HG02798 (cell line): ENCODE data around the gene DLAT.
"Not testable (repeated sequence)": the region's sequence is repeated elsewhere in the genome, so short reads cannot be mapped to it uniquely, and the experiment has no call there.

Experiments used
- ATAC-seq: cut with Tn5 transposase; IDR thresholded peaks from one replicate; pipeline ENCODE4 v1.9.1; 2021; ENCODE audit warnings: mild to moderate bottlenecking; ENCODE audit not compliant: unreplicated experiment, poor library complexity

DLAT gene

DNA sequence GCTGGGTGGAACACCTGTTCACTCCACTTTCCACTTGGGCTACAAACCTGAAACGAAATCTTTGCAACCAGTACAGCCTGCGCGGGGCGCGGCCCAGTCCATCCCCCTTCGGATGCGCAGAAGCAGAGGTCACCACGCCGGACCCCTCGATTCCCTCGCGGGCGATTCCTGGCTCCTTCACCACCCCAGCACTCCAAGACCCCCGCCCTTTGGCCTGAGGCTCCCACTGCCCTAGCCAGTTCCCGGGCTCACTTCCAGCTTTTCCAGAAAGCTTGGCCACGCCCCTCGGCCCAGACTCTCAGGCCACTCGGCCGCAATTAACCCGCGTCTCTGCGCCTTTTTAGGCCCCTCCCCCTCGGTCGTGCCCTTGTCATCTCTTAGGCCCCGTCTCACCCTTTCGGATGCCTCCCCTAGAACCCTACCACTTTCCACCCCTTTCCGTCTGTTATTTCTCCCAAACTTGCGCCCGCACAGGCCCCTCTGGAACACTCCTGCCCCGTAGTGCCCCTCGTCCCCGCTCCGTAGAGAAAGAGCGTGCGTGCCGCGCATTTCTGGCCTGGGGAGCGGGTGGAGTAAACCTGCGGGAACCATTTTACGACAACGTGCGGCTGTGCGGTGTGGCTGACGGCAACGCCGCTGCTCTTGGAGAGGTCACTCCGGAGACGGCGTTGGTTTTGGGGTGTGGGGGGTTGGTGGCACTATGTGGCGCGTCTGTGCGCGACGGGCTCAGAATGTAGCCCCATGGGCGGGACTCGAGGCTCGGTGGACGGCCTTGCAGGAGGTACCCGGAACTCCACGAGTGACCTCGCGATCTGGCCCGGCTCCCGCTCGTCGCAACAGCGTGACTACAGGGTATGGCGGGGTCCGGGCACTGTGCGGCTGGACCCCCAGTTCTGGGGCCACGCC lies at the start of gene DLAT:
Gene DLAT, plus strand, starts transcription at position 636 of the 906 bp plus-strand sequence. Its CDS starts 65 bp downstream, at position 701.
- peak; percentile 85 for ATAC-seq

DNA sequence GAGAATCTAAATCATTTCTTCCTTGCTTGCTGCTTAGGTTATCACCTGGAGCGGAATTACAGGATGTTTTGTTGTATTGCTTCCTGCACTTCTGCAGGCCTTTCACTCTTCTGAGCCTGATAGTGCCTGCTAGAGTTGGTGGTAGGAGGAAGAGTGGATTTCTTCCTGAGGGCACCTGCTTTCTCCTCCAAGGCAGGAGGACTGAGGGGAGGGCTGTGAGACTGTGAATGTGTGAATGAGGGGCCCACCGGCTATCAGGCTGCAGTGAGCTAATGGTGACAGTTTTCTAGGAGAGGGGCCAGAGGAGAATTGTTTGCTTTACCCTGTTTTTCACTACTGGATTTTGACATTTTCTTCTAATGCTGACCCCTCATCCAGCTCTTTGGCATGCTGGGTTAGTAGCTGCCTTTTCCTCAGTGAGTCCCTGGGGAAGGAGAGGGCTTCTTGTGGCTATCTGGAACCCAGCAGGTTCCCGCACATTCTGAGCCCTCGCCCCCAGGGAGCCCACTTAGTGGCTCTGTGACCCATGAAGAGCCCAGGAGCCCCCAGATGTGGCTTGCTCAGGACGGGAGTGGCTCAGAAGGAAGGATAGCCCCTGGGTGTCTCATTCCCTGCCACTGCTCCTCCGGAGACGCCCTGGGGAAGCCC lies 49.0 kb upstream of the DLAT start:
- no peak for ATAC-seq

DNA sequence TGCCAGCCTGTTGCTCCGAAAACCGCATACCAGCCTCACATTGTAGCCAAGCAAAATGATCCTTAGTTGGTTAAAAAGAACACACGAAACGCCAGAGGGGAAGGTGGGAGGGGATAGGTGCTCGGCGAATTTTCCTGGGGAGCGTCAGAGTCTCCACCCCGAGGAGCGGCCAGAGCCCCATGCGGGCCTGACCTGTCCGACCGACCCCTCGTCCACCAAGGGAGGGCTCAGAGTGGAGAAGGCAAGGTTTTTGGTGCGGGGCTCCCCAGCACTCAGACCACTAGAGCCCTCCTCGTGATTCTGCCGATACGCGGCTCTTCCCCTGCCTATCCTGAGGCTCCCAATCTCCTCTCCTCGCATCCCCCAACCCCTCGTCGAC lies 48.5 kb upstream of the DLAT start:
- ATAC-seq, result no peak

DNA sequence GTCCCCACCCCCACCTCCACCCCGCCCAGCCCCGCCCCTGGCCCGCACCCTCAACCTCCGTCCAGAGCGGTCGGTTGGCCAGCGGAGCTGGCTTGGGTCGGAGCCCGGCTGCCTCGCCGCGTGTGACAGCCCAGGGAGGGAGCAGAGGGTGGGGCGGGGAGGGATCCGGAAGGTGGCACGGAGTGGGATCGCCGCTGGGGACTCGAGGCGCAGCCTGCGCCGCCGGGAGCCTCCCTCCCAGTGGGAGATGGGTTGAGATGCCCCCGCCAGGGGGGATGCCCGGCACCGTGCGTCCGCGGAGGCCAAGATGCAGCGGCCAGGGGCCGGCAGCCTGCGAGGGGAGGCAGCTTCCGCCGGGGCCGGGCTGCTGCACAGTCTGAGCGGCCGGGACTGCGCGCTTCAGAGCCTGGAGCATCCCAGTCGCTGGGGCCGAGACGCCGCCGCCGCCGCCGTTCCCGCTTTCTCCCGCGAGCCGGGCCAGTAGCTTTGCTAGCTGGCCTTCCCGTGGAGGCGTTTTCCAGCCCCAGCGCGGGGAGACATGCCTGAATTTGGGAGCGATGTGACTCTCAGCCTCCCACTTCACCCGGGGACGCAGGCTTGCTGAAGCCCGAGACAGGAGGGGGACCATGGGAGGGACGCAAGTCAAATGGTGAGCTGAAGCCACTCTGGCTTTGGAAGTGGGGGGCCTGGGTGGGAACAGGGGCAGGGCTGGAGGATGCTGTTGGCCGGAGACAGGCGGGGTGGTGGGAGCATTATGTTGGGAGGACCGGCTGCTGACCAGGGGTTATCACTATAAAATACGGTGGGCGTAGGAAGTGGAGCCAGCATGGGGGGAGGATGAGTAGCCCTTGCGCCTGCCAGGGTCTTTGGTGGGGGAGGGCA lies 47.8 kb upstream of the DLAT start:
- no peak for ATAC-seq

DNA sequence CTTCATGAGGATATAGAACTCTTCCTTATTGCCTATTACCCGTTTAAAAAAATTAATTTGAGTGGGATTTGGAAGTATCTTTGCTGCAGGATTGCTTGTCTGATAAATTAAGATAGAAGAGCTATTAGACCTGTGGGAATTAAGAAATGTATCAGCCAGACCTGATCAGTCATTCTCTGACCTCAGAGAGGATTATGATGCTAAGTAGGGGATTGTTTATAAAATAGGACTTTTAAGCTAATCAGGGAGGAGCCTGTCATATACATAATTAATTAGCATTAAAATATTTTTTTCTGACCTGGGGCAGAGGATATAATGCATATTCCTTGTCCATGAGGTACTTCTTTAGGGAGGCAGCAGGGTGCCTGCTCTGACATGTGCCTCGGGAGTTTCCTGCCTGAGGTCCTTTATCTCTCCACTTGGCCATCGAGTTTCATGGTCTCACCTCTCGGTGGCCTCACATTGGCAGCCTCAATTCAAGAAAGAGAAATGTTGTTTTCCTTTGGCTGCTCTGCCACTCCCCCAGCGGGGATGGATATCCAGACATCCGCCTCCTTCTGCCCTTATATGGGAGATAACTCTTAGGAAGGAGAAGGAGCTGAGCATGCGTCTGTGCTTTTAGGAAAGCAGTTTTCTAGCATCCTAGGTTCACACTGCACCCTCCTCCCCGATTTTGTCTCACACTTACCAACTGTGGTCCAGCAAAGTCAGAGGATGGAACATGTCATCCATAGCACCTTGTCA lies 47.0 kb upstream of the DLAT start:
- no peak for ATAC-seq

DNA sequence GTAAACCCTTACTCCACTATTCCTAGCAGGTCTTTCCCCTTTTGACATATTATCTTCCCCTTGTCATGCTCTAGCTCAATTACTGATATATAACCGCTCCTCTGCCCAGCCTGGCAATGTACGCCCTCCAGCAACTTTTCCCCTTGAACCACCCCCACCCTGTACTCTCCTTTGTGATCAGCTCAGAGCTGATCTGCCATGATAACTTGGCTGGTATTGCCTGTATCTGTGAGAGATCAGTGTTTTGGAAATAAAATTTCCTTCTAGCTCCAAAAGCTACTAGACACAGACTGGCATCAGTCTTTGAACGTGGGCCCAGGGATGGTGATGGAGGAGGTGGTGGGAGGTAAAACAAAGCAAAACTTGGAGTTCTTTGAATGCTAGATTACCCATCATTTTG lies 45.1 kb upstream of the DLAT start:
- no peak for ATAC-seq

DNA sequence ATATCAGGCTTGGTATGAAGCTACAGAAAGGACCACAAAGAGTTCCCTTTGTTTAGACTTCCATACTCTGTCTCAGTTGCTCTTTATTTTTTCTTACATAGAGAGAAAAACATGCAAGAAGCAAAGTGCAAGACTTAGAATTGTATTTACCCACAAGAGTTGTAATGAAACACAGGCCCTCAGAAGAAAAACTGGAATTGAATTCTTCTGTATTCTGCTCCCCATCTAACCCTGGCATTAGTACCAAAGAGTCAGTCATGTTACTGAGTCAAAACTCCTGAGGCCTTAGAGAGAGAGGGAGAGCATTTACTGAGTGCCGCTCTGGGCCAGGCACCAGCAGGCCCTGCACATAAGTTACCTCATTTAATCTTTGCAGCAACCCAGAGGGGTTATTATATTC lies 43.9 kb upstream of the DLAT start:
- no peak for ATAC-seq

DNA sequence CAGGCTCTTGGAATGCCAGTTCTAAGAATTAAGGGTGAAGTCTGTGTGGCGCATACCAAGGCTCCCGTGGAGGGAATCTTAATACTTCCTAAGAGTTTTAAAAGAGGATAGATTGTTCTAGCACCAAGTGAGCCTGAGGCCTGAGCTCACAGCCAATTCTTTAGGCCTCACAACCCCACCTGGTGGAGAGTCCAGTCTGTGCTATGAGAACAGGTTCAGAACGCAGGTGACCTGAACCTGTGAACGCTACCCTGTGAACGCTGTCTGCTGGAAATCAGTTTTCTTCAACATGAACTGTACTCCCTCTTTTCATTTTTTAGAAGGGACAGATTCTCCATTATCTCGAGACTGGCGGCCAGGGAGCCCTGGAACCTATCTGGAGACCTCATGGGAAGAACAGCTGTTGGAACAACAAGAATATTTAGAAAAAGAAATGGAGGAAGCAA lies 43.2 kb upstream of the DLAT start:
- peak; percentile 82 for ATAC-seq

DNA sequence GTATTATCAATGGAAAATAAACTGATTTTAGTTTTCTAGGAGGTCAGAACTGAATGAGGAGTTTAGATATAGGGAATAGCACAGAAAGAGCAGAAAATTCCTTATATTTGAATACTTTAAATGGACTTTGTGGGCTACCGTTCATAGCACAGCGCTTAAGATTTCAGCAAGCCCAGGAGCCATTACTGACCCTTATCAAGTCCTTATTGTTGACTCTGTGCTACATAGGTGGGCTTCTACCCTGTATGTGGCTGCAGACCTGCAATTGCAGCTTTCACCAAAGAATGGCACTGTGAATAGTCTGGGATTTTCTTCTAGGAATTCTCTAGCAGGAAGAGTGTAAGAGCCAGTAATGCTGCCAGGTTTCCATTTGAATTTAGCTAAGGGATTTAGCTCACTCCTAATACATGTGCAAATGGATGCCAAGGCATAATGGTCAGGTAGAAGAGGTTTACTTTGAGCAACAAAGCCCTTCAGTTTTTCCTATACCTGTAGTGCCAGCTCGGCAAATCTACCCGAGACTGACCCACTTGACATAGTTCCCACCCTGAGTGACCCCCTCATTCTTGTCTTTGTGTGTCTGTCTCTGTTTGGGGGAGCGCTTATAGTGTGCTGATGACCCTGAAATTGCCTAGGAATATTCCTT lies 42.5 kb upstream of the DLAT start:
- no peak for ATAC-seq

DNA sequence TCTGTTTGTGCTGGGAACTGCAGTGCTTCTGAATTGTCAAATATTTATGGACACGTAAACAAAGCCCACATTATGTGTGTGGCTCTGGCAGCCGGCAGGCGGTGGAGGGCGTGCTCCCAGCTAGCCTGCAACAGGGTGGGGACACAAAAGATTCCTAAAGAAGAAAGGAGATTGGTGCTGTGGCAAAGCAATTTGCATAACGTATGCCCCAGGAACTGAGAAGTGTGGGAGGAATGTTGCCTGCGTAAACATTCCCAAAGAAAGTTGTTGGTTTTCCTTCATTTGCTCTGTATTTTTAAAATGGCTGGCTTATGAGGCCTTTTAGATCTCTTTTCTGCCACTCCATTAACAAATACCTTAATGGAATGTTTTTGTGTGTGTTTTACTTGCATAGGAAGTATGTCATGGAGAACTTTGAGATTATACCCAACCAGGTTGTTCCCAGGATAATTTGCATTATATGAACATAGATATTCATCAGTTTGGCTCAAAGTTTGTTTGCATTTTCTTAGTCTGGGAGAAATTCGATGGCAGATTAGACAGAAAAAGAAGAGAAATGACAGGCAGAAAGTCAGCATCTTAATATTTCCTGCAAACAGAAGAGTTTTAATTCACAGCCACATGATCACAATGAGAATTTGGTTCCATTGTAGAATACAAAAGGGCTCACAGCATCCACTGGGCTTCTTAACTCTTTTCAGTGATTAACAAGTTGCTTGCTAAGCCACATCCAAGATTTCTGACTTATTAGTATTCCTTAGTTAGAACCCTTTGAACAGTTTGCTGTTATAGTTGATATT lies 41.8 kb upstream of the DLAT start:
- ATAC-seq, result no peak

DNA sequence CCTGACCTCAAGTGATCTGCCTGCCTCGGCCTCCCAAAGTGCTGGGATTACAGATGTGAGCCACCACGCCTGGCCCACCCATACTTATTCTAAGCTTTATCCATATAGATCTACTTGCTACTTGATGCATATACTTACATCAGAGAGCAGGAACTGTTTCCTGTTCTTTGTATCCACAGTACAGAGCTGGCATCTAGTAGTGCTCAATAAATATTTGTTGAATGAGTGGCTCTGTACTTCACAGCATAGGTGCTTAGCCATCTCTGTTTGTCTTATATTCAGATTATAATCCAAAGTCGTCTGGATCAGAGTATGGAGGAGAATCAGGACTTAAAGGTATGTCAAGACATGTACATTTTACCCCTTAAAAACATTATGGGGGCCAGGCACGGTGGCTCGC lies 38.6 kb upstream of the DLAT start:
- ATAC-seq, result no peak

DNA sequence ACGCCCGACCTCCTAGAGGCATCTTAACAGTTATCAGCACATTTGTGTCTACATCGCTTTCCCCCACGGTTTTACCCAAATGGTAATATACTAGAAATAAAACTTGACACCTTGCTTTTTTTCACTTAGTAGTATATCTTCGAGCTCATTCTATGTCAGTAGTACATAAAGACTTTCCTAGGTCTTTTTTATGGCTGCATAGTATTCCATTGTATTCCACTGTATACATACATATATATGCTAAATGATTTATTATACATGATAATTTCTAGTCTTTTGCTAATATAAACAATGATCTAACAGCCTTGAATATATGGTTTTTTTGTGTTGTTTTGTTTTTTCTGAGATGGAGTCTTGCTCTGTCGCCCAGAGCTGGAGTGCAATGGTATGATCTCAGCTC lies 34.8 kb upstream of the DLAT start:
- no peak for ATAC-seq

DNA sequence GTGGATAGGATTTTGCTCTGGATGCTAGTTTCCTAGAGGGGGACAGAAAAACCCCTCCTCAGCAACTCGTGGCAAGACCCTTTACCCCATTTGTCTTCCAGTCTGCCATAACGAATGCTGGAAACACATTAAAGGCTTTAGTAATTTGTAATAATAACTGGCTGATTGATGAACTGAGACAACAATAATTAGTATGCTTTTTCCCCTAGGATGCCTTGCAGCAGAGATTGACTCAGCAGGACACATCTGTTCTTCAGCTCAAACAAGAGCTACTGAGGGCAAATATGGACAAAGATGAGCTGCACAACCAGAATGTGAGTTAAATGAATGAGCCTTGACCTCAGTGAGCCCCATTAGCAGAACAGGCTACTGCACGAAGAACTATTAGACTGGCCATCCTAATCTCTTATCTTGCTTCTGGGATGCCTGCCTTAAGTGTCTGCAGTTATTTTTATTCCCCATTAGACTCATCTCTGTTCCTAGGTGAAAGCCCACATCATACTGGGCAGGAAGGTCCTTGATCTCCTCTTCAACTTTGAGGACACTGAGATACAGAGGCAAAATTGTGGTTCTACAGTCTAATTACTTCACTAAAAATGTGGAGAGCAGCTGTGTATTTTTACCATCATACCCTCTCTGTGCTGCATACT lies 32.9 kb upstream of the DLAT start:
- ATAC-seq, result no peak

DNA sequence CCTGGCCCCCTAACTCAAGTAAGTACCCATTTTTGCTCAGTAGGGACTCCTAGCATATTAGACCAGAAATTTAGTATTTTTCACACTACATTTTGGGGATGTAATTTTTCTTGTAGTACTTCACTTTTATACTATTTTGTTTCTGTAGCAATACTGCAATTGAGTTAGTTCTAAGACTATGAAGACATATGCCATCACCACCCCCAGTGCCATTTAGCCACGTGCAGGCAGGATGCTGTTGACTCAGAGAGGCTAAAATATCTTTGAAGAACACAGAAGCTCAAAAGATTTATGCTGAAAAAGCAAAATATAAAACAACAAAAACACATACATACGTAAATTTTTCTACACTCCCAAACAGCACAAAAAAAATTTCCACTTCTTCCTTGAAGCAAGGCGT lies 29.1 kb upstream of the DLAT start:
- ATAC-seq, result no peak

DNA sequence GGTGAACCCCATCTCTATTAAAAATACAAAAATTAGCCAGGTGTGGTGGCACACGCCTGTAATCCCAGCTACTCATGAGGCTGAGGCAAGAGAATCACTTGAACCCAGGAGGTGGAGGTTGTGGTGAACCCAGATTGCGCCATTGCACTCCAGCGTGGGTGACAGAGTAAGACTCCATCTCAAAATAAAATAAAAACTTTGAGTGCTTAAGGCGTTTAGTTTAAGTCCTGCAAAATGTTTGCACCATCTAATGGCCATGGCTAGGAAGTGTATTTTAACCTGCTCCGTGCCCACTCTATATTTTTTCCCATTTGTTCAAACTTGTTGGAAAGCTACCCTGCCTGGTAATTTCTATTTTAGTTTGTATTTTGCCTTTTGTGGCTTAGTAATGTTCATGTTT lies 28.5 kb upstream of the DLAT start:
- ATAC-seq, result not testable (repeated sequence)

DNA sequence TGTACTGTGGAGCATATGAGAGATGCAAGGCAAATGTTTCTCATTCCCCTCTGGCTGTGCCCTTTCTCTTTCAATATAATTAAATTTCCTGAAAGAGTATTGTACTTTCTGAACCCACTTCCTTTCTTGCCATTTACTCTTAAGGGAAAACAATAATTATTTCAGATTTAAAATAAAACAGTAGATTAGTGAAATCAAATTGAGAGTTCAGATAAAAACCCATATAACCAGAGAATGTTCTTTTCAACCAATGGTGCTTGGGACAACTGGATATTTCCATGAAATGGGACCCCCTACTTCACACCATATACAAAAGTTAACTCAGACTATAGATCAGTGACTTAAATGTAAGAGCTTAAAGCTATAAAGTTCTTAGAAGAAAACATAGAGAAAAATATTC lies 26.1 kb upstream of the DLAT start:
- ATAC-seq, result no peak

DNA sequence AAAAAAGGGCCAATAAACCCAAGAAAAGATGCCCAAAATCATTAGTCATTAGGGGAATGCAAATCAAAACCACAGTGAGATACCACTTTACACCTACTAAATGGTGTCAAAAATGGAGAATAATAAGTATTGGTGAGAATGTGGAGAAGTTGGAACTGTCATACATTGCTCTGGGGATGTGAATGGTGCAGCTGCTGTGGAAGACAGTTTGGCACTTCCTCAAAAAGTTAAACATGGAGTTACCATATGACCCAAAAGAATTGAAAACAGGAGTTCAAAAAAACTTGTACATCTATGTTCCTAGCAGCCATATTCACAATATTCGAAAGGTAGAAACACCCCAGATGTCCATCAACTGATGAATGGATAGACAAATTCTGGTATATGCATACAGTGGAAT lies 24.5 kb upstream of the DLAT start:
- no peak for ATAC-seq

DNA sequence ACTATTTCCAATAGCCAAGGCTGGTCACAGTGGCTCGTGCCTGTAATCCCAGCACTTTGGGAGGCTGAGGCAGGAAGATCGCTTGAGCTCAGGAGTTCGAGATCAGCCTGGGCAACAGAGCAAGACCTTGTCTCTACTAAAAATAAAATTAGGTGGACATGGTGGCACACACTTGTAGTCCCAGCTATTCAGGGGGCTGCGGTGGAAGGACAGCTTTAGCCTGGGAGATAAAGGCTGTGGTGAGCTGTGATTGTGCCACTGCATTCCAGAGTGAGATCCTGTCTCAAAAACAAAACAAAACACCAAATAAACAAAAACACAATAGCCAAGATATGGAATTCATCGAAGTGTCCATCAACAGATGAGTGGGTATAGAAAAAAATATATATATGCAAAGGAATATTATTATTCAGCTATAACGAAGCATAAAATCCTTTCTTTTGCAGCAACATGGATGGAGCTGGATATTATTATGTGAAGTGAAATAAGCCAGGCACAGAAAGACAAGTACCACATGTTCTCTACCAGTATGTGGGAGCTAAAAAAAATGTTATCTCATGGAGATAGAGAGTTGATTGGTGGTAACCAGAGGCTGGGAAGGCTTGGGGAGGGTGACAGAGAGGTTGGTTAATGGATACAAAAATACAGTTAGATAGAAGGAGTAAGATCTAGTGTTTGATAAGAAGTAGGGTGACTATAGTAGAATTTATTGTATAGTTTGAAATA lies 22.6 kb upstream of the DLAT start:
- no peak for ATAC-seq
